K562 (cell line): Measurements from ENCODE around the gene TAS2R13.

ENCODE experiments used
- ATF7 ChIP-seq: fragments of 450-650 bp; IDR thresholded peaks from 2 replicates; pipeline ENCODE4 v1.7.1; 2014; ENCODE audit warnings: mild to moderate bottlenecking, moderate library complexity
- ETS1 ChIP-seq: conservative IDR thresholded peaks from 2 replicates; pipeline ENCODE4 v1.6.1; 2011; ENCODE audit warnings: low read depth, mild to moderate bottlenecking, low read length; ENCODE audit not compliant: control insufficient read depth
- HDGF ChIP-seq: fragments of 450-650 bp; IDR thresholded peaks from 2 replicates; pipeline ENCODE4 v1.6.1; 2016
- POLR2A ChIP-seq: fragments of 450-650 bp; conservative IDR thresholded peaks from 2 replicates; pipeline ENCODE4 v1.6.1; 2016
- UBTF ChIP-seq, 2 experiments: IDR thresholded peaks; 2 replicates each; pipeline ENCODE4 v1.6.1; 2012; ENCODE audit warnings: improper control_type of control experiment in 2 of 2, low read depth in 2 of 2, low read length in 2 of 2, borderline replicate concordance in 1 of 2
- ZNF140 ChIP-seq: fragments of 250-450 bp; sonication (Bioruptor Pico); IDR thresholded peaks from 2 replicates; pipeline ENCODE4 v1.8.0; 2021; ENCODE audit warnings: moderate library complexity, mild to moderate bottlenecking, inconsistent platforms
- ZNF311 ChIP-seq: fragments of 250-450 bp; sonication (Bioruptor Pico); IDR thresholded peaks from 2 replicates; pipeline ENCODE4 v1.4.0; 2020; ENCODE audit warnings: mild to moderate bottlenecking, moderate library complexity

- no peak for TF ChIP-seq POLR2A
- TF ChIP-seq ZNF311 (CRISPR knock-in tag): no peak
- no peak for TF ChIP-seq ETS1
- TF ChIP-seq UBTF (IDR thresholded peaks at IDR 0.05; ENCODE audit: borderline replicate concordance in 1 of 2, low read depth in 2 of 2, low read length in 2 of 2): no peak
- TF ChIP-seq ZNF140 (CRISPR knock-in tag): no peak
- TF ChIP-seq ATF7: no peak
- no peak for TF ChIP-seq HDGF
Observed at GRCh38 chr12:10941916-10942607, 32.7 kb upstream of the TAS2R13 start.
